CD14-positive monocyte (primary cell): ENCODE data around the gene A2M. TPM values are rescaled to one million over a fixed set of nuclear protein-coding genes. Genes with fewer than 3 reads are reported as not detected.

Experiments
- DNase-seq, 3 donors: peaks; one replicate each; pipeline ENCODE4 v3.0.0-alpha.2; 2011 to 2022
- H2AFZ ChIP-seq: 2 replicates; pipeline ENCODE4 v1.6.0; 2012; ENCODE audit warnings: mild to moderate bottlenecking, low read depth, low read length, inconsistent platforms; ENCODE audit not compliant: insufficient read depth, poor library complexity, severe bottlenecking
- H3K27ac ChIP-seq, 2 donors: 1 replicate in 1 of 2; 2 replicates in 1 of 2; pipeline ENCODE4 v1.5.1; 2012 to 2013; ENCODE audit warnings: low read length in 2 of 2, control low read depth in 1 of 2, inconsistent platforms in 1 of 2, low read depth in 1 of 2, mild to moderate bottlenecking in 1 of 2
- H3K27me3 ChIP-seq, 2 donors: one replicate each; pipeline versions ENCODE4 v1.6.0 to v1.6.1; 2011 to 2013; ENCODE audit warnings: low read length in 2 of 2; ENCODE audit not compliant: control insufficient read depth in 2 of 2, insufficient read depth in 2 of 2
- H3K36me3 ChIP-seq, 2 donors: replicated peaks in 1 of 2; 1 replicate in 1 of 2; 2 replicates in 1 of 2; pipeline versions ENCODE4 v1.5.1 to v1.6.1; 2012 to 2013; ENCODE audit warnings: low read length in 2 of 2, control low read depth in 1 of 2, inconsistent platforms in 1 of 2, mild to moderate bottlenecking in 1 of 2; ENCODE audit not compliant: insufficient read depth in 2 of 2, control insufficient read depth in 1 of 2
- H3K4me1 ChIP-seq, 2 donors: 1 replicate in 1 of 2; 2 replicates in 1 of 2; pipeline versions ENCODE4 v1.5.1 to v1.6.1; 2012 to 2013; ENCODE audit warnings: low read length in 2 of 2, control low read depth in 1 of 2, inconsistent platforms in 1 of 2, mild to moderate bottlenecking in 1 of 2, moderate library complexity in 1 of 2; ENCODE audit not compliant: insufficient read depth in 2 of 2, control insufficient read depth in 1 of 2
- H3K4me2 ChIP-seq: replicated peaks from 2 replicates; pipeline ENCODE3; 2012; ENCODE audit warnings: low read length, moderate library complexity, mild to moderate bottlenecking; ENCODE audit not compliant: poor library complexity, severe bottlenecking; ENCODE audit errors: extremely low read depth
- H3K4me3 ChIP-seq, 3 experiments: fragments of 200-600 bp in 1 of 3; sonication (generic) in 1 of 3; replicated peaks in 1 of 3; 1 replicate in 2 of 3; 2 replicates in 1 of 3; pipeline ENCODE4 v1.5.1; 2011 to 2013; ENCODE audit warnings: low read length in 3 of 3, mild to moderate bottlenecking in 3 of 3, control low read depth in 2 of 3, low read depth in 2 of 3, inconsistent platforms in 1 of 3, moderate library complexity in 1 of 3
- H3K79me2 ChIP-seq: 2 replicates; pipeline ENCODE4 v1.6.0; 2012; ENCODE audit warnings: mild to moderate bottlenecking, control low read depth, inconsistent platforms, low read length, moderate library complexity; ENCODE audit not compliant: insufficient read depth
- H3K9ac ChIP-seq: 2 replicates; pipeline ENCODE4 v1.6.0; 2017; ENCODE audit warnings: low read length, mild to moderate bottlenecking; ENCODE audit not compliant: insufficient read depth, poor library complexity, severe bottlenecking
- H3K9me3 ChIP-seq, 2 donors: replicated peaks in 1 of 2; 1 replicate in 1 of 2; 2 replicates in 1 of 2; pipeline versions ENCODE4 v1.5.1 to v1.6.1; 2012 to 2013; ENCODE audit warnings: low read length in 2 of 2, control low read depth in 1 of 2; ENCODE audit not compliant: control insufficient read depth in 1 of 2, insufficient read depth in 1 of 2
- H4K20me1 ChIP-seq: 2 replicates; pipeline ENCODE4 v1.6.0; 2012; ENCODE audit warnings: mild to moderate bottlenecking, low read length, control low read depth, moderate library complexity; ENCODE audit not compliant: insufficient read depth
- H3K27ac Mint-ChIP-seq, 7 donors: one replicate each; pipeline ENCODE4 v1.8.0; 2020; ENCODE audit warnings: mild to moderate bottlenecking in 7 of 7, mixed read lengths in 7 of 7, moderate library complexity in 6 of 7, inconsistent platforms in 2 of 7
- H3K27me3 Mint-ChIP-seq, 3 donors: one replicate each; pipeline ENCODE4 v1.8.0; 2021 to 2022; ENCODE audit warnings: low read depth in 3 of 3, mild to moderate bottlenecking in 3 of 3, mixed read lengths in 3 of 3, moderate library complexity in 3 of 3, inconsistent platforms in 1 of 3
- H3K36me3 Mint-ChIP-seq, 2 donors: one replicate each; pipeline ENCODE4 v1.8.0; 2020; ENCODE audit warnings: mixed read lengths in 2 of 2, inconsistent platforms in 1 of 2, mild to moderate bottlenecking in 1 of 2
- H3K4me1 Mint-ChIP-seq: one replicate; pipeline ENCODE4 v1.8.0; 2020; ENCODE audit warnings: mild to moderate bottlenecking, mixed read lengths
- H3K4me3 Mint-ChIP-seq, 2 donors: one replicate each; pipeline ENCODE4 v1.8.0; 2020; ENCODE audit warnings: mild to moderate bottlenecking in 2 of 2, mixed read lengths in 2 of 2, moderate library complexity in 1 of 2
- H3K9me3 Mint-ChIP-seq, 7 donors: one replicate each; pipeline ENCODE4 v1.8.0; 2020 to 2022; ENCODE audit warnings: mixed read lengths in 7 of 7, mild to moderate bottlenecking in 6 of 7, moderate library complexity in 6 of 7, inconsistent platforms in 2 of 7
- CTCF ChIP-seq: fragments of 200-600 bp; IDR thresholded peaks from one replicate; pipeline ENCODE4 v1.8.0; 2022; ENCODE audit warnings: antibody characterized with exemption, mild to moderate bottlenecking
- WGBS: methylation state at CpG from one replicate; pipeline ENCODE4 v1.1.5; 2013; ENCODE audit warnings: missing lambda C conversion rate; ENCODE audit not compliant: insufficient coverage; 5-methylcytosine and 5-hydroxymethylcytosine counted together
- intact Hi-C, 2 donors: fragments of 100-400 bp; cut with micrococcal nuclease; formaldehyde crosslinking; loops; one replicate each; pipeline versions ENCODE4 v1.15.0 to v1.15.1; 2023
- polyA plus RNA-seq, 3 donors: library from polyadenylated mRNA; depleted of rRNA in 1 of 3; unstranded in 2 of 3; stranded (reverse) in 1 of 3; fragments of 300-500 nt in 2 of 3; fragments of >200 nt in 1 of 3; fragmentation: Illumina TruSeq in 2 of 3; gene quantifications; 1 replicate in 2 of 3; 2 replicates in 1 of 3; pipeline ENCODE4 v1.2.3, GENCODE V29; 2012 to 2021

Gene A2M
- polyA plus RNA-seq, 3 donors = 0.12 to 1.2 TPM; not detected in 1

DNA sequence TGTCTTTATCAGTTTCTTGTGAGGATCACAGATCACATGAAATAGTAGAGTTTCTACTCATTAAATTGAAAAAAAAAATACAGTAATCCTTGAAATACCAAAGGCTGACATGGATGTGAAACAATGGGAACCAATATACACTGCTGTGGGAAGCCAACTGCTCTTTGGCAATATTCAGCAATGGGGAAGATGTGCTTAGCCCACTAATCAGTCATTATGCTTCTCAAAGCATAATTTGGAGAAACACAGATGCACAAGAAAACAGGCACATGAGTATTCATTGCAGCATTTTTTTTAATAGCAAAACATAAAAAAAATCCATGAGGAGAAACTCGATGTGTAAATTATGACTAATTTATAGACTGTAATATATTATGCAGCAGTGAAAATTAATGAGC is 40.6 kb downstream of the A2M start:
- no peak overlapping the region for H2AFZ ChIP-seq
- no peaks in the 10 kb centered on the region for H3K9me3 ChIP-seq
- H3K4me1 ChIP-seq = no peaks in the 10 kb centered on the region
- H3K4me3 Mint-ChIP-seq = no peak overlapping the region
- no peaks in the 10 kb centered on the region for H3K36me3 Mint-ChIP-seq
- H3K4me2 ChIP-seq = no peak overlapping the region
- H3K79me2 ChIP-seq = no peaks in the 10 kb centered on the region
- H3K27me3 Mint-ChIP-seq = peaks cover 0 to 6% (median 4%) of the 10 kb centered on the region in 3 donors
- H3K4me1 Mint-ChIP-seq = no peaks in the 10 kb centered on the region
- no peak for DNase-seq
- no peaks in the 10 kb centered on the region for H4K20me1 ChIP-seq
- no peak overlapping the region for H3K27ac Mint-ChIP-seq
- no peak overlapping the region for H3K9ac ChIP-seq
- intact Hi-C loops = no loop called here
- no peaks in the 10 kb centered on the region for H3K9me3 Mint-ChIP-seq
- H3K4me3 ChIP-seq = no peak overlapping the region
- no peaks in the 10 kb centered on the region for H3K27me3 ChIP-seq
- no CpG with 5 or more reads among the region's 1 CpG for WGBS
- TF ChIP-seq CTCF = no peak
- no peak overlapping the region for H3K27ac ChIP-seq
- H3K36me3 ChIP-seq = no peaks in the 10 kb centered on the region

GRCh38 chr12:9074484-9075137 is 41.1 kb downstream of the A2M start:
- Mint-ChIP-seq H3K9me3 (no peaks in the 10 kb centered on the region), H3K27me3 (peaks cover 0 to 6% (median 4%) of the 10 kb centered on the region in 3 donors), H3K4me1 (no peaks in the 10 kb centered on the region), H3K4me3 (no peak overlapping the region), H3K36me3 (no peaks in the 10 kb centered on the region), H3K27ac (no peak overlapping the region)
- H3K27ac ChIP-seq = no peak overlapping the region
- H4K20me1 ChIP-seq = no peaks in the 10 kb centered on the region
- no peaks in the 10 kb centered on the region for H3K4me1 ChIP-seq
- no peaks in the 10 kb centered on the region for H3K36me3 ChIP-seq
- WGBS = 98% methylated on average over 5 of the region's 10 CpGs
- no peaks in the 10 kb centered on the region for H3K79me2 ChIP-seq
- no peak overlapping the region for H3K4me3 ChIP-seq
- no peak overlapping the region for H2AFZ ChIP-seq
- intact Hi-C loops = no loop called here
- H3K9me3 ChIP-seq = no peaks in the 10 kb centered on the region
- no peak for DNase-seq
- no peaks in the 10 kb centered on the region for H3K27me3 ChIP-seq
- H3K4me2 ChIP-seq = no peak overlapping the region
- TF ChIP-seq CTCF = no peak
- H3K9ac ChIP-seq = no peak overlapping the region
